ENCODE data around the gene CNGA2.

CNGA2 gene

GRCh38 chrX:151793886-151794285 lies 59.3 kb downstream of the CNGA2 start:
- POLR2A ChIA-PET, result no interaction called here
- 47% methylated on average over 2 of the region's 3 CpGs for WGBS (ENCODE audit: insufficient coverage)
- no peak overlapping the region for H3K4me3 ChIP-seq (ENCODE audit: control insufficient read depth in 1 of 7, extremely low read depth in 1 of 7, insufficient read depth in 4 of 7, low read depth in 2 of 7, low read length in 6 of 7)
- H3K27ac ChIP-seq (ENCODE audit: insufficient read depth in 1 of 2, low read depth in 1 of 2, low read length in 2 of 2, poor library complexity in 1 of 2, severe bottlenecking in 2 of 2), result no peak overlapping the region
- CTCF ChIA-PET, result no interaction called here
- peaks cover 0 to 2% (median 0%) of the 10 kb centered on the region in 5 experiments for H3K9me3 ChIP-seq (ENCODE audit: control extremely low read depth in 1 of 5, control insufficient read depth in 4 of 5, insufficient read depth in 2 of 5, low read depth in 1 of 5, low read length in 4 of 5)
- no peak for DNase-seq
- H3K27me3 ChIP-seq (replicated peaks in 2 of 5; ENCODE audit: control insufficient read depth in 4 of 5, insufficient read depth in 5 of 5, low read length in 4 of 5), result peaks cover 0 to 12% (median 0%) of the 10 kb centered on the region in 5 experiments
- no peaks in the 10 kb centered on the region for H3K4me1 ChIP-seq (ENCODE audit: control extremely low read depth in 1 of 4, control insufficient read depth in 4 of 4, insufficient read depth in 4 of 4, low read length in 3 of 4)
- H3K36me3 ChIP-seq (ENCODE audit: control insufficient read depth in 4 of 4, insufficient read depth in 4 of 4, low read length in 3 of 4), result no peaks in the 10 kb centered on the region
